SIG-M5 treated with dmso at 0.1 percent for 504 hours (cell line): ENCODE data around the gene CYP11A1.

Experiments used
- DNase-seq: peaks from one replicate; lab custom pipeline; 2025; ENCODE audit not compliant: unreplicated experiment; lab: John Stamatoyannopoulos, UW

The CYP11A1 gene

DNA sequence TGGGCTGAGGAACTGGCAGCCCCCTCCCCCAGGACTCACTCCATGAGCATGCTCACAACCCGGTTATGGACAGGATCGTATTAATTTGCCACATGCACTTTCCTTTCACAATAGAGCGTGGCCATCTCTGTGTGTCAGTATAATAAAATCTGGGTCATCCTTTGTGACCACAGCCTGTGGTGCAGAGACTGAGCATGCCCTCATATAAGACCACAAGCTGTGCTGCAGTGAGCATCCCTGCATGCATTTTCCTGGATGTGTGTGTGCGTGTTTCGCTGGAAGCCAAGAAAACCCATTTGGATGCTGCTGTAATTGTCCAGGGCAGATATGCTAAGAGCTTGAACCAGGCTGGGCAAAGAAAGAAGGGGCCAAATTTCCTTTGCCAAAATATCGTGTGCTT lies 39.7 kb downstream of the CYP11A1 start:
- no peak for DNase-seq

DNA sequence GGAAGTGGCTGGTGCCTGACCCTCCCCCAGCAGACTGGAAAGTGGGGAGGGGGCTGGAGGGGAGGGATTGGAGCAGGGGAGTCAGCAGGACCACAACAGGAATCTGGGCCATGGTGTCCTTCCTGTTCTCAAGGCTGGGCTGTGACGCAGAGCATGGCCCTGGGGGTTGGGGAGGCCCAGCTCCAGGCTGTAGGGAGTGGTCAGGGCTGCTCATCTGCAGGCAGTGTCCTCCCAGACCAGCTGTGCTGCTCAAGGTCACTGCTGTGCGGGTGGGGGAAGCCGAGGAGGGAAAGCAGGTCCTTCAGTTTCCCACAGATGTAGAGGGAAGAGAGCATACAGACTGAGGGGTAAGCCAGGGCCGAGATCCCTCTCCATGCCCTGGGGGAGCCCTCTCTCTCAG lies 40.7 kb downstream of the CYP11A1 start:
- no peak for DNase-seq

DNA sequence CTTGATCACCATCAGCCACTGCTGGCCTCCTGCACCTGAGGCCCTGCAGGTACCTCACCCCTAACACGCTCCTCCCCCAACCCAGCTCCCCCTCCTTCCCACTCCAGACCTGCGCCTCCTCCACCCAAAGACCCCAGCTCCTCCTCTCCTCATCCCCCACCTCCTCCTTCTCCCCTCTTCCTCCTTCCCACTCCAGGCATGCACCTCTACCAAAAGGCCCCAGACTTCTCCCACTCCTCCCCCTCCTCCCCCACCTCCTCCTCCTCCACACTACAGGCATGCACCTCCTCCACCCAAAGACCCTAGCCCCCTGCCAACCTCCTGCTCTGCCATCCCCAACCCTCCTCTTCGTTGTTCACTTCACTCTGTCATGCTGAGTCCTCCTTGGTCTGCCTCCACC lies 42.7 kb downstream of the CYP11A1 start:
- DNase-seq: no peak

DNA sequence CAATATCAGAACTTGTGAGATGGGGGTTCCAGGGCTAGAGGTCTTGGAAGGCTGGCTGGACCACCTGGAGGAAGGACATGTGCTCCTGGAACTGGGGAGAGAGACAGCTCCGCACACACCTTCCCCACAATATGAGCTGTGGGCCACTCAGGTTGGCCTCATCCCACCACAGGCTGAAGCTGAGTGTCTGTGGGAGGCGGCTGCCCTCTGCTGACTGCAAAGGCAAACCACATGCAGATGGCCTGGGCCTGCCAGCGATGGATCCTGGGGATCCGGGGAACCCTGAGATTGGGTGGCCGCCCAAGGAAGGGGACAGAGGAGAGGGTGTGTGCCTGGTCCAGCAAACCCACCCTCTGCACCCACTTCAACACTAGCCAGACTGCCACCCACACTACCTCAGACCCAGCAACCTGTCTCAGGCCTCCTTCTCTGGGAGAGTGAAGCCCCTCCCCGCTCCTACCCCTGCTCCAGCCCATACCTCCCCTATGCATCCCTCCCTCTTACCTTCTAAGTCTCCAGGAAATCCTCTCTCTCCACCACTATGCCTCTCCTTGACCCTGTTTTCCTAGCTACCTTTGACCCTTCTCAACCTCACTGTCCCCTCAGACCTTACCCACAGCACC lies 44.8 kb downstream of the CYP11A1 start:
- DNase-seq: peak; percentile 8

DNA sequence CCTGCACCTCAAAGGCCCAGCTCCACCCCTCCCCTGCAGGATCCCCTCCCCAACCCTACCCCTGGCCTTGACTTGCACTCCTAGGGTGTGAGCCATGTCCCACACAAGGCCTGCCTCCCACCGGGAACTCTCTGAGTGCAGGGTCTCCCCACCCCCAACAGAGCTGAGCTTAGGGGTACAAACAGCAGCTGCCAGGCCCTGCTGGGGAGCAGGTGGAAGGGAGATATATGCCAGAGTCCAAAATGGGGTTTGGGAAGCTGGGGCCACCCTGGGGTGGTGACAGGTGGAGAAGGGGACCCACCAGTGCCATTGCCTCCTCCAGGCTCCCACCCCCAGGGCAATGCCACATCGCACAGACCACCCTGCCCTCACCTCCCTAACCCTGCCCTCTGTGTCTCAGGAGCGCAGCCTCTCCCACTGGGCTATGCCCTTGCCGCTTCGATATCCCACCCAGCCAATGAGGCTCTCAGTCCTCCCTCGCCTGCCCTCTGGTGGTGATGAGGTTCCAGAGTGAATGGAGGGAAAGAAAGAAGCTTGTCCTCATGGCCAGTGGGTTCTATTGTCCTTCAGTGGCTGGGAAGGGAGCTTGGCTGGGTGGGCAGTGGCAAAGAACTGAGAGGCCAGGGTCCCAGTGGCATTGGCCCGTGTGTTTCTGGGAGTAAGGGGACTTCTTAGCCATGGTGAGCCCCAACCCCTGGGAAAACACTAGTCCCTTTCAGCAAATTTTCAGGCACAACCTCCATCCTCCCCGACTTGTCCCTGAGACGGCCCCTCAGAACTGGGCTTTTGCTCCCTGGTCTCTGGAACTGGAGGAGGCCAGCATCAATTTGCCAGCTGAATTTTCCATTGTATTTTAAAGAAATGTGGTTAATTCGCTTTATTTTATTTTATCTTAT lies 46.8 kb downstream of the CYP11A1 start:
- peak; percentile 11 for DNase-seq

DNA sequence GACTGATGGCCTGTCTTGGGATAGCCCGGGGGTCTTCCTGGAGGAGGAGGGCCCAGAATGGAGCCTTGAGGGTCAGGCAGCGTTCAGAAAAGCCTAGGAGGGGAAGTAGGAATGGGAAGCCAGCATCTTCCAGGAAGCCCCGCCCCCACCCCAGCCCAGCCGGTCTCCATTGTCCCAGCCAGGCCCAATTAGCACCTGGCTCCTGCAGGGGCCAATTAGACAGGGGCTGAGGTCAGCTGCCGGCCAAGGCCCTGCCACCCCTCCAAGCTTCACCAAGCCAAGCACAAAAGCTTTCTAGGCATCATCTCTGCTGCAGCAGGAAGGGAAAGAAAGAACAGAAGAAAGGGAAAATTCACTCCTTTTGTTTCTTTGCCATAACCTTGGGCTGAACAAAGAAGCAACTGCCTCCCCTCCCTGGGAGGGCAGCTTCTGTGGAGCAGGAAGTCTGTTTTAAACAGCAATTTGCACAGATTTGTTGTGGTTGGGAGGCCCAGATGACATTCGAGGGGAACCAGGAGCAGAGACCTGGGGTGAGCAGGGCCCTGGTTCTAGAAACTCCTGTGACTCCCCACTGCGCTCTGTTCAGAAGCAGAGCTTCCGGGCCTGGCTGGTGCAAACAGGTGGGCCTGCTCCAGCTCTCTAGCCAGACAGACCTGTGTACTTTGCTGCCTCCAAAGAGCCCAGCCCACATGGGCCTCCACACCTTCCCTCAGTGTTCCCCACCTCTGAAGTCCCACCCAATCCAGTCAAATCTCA lies 47.7 kb downstream of the CYP11A1 start:
- DNase-seq: no peak

DNA sequence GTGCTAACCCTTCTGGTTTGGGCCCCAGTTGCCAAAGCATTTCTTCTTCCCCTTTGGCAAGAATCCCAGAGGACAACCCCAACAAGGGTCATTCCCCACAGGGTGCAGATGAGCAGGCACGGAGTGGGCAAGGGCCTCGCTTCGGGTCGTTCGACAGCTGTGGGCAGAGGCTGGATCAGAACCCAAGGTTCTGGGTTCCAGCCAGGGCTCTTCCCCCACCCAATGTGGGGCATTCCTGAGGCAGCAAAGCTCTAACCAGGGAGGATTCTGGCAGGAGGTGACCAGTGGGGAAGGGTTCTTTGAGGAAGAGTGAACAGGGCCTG lies 48.3 kb downstream of the CYP11A1 start:
- no peak for DNase-seq

DNA sequence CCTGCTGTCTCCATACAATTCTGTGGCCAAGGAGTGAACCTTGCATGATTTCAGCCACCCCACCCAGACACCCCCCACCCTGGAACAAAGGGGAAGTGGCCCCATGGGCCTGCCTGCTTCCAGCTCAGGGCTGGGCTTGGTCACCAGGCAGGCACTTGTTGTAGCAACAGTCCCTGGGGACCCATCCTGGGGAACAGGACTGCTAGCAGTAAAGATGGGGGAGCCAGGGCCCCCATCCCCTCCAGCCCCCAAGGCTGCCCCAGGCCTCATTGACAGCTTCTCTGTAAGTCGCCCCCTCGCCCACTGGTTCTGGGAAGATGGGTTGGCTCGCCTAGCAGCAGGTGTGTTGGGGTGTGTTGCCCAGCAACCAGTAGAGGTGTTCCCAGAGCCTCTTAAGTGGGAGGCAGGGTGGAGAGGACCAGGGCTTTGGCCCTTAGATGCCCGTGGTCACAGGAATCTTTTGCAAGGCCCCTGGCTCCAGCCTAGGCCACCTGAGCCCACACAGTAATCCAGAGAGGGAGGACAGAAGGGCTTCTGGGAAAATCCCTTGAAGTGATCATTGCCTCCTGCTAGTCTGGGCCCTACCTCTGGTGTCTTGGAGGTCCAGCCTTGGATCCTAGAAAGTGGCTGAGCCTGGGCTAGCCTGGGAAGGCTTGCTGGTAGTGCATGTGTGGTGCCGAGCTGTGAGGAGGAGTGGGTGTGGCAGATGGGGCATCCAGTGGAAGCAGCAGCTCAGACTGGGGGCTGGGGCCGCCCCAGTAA lies 48.9 kb downstream of the CYP11A1 start:
- no peak for DNase-seq

DNA sequence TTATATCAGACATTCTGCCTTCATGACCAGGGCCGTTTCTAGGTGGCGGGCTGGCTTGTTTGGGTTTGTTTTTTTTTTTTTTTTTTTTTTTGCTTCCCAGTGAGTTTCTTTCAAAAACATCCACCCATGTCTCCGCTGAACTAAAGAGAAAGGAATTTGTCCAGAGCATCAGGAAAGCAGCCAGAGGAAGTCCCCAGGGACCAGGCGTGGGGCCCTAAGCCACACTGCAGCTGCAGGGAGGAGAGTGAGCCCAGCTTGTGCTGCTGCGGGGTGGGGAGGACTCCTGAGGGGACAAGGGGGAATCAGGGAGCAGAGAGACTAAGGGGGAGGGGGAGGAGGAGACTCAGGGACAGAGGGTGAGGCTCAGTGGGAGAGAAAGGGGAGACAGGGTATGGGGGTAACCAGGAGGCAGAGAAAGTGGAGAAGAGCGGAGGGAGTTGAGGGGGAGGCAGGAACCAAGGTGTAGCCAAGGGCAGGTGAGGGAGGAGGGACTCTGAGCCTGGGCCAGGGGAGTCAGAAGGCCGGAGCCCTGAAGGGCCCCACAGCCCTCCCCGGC lies 49.5 kb downstream of the CYP11A1 start:
- no peak for DNase-seq

DNA sequence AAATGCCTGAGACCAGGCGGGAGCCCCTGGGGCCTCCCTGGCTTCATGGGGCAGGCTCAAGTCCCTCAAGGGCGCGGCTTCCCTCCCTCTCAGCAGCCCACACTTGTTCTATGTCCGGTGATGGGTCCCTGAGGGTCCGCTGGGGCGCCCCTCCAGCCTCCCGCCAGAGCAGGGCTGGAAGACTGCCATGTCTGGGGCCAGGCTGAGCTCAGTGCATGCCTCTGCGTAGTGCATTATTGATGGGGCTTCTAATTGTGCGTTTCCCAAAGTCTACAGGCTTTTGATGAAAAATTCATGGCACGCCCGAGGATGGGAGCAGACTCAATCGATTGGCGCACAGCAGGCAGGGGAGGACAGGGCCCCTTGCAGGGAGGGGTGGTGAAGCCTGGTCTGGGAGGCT lies 51.3 kb downstream of the CYP11A1 start:
- DNase-seq: no peak

DNA sequence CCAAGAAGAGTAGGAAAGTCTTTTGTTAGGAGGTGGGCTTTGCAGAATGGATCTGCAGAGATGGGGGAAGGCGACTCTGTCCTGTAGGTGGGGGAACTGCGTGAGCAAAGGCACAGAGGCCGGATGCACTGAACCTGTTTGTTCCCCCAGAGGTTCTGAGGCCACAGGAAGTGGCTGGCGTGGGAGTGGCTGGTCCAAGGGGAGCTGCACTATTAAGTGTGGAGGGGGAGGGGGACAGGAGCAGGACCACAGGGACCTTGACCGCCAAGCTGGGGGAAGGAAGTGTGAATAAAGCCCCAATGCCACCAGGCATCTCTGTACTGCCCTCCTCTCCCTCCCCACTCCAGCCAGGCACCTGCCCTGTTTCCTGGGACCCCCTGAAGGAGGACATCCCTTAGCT lies 51.8 kb downstream of the CYP11A1 start:
- DNase-seq: no peak

DNA sequence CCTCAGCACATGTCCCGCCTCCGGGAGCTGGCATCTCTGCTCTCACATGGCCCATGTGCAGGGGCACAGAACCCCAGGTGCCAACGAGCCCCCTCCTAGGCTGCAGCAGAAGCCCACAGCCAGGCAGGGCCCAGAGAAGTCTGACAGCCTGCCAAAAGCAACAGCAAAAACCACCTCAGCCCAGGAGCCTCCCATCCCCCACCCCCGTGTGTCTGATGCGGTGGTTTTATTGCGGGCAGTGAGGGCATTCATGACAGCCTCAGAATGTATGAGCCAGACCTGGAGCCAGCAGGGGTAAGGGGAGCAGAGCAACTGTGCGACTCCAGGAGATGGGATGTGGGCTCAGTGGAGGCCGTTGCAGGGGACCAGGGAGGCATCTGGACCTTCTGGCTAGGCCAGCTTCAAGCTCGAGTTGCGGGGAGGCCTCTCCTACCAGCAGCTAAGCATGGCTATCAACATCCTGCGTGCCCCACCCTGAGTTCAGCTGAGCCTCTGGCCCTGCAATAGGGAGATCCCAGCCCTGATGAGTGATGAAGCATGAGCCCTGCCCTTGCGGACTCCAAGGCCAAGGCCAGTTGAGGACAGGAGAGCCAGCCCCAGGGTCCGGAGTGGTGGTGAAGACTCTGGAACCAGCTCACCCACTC lies 52.5 kb downstream of the CYP11A1 start:
- DNase-seq: no peak

DNA sequence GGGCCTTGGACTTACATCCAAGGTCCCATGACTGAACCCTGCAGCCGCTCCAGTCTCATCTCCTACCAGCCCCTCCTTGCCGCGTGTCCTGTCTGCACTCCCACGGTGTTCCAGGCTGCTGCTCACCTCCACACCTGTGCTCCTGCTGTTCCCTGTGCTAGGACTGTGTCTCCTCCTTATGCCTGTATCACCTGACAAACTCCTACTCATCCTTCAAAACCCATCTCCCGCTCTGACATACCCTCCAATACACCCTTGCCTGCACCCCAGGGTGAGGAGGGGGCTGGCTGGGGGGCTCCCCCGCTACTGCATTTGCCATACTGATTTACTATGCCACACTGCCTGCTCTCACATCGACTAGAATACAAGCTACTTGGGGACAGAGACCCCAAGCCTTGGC lies 53.6 kb downstream of the CYP11A1 start:
- no peak for DNase-seq

DNA sequence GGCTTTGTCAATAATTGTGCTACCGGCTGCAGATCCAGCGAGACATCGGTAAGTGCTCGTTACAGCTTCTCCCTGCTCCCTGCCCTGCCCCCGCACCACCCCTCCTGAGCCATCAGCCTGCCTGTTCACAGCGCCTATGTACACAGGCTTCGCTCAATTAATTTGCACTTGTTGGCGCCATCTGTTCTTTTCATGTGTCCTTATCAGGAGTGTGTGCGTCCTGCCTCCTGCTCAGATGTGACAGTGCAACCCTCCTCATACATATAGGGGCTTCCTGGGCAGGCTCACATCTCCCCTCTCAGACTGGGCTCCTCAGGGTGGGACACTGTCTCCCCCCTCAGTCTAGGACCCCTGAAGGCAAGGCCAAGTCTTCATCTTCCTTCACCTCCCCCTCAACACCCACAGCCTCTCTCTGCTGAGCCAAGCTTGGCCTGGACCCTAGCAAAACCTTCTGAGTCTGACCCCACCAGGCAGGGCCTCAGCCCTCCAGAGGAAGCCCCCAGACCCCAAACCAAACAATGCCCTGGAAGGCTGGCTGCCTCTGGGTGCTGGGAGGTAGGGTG lies 54.9 kb downstream of the CYP11A1 start:
- no peak for DNase-seq

DNA sequence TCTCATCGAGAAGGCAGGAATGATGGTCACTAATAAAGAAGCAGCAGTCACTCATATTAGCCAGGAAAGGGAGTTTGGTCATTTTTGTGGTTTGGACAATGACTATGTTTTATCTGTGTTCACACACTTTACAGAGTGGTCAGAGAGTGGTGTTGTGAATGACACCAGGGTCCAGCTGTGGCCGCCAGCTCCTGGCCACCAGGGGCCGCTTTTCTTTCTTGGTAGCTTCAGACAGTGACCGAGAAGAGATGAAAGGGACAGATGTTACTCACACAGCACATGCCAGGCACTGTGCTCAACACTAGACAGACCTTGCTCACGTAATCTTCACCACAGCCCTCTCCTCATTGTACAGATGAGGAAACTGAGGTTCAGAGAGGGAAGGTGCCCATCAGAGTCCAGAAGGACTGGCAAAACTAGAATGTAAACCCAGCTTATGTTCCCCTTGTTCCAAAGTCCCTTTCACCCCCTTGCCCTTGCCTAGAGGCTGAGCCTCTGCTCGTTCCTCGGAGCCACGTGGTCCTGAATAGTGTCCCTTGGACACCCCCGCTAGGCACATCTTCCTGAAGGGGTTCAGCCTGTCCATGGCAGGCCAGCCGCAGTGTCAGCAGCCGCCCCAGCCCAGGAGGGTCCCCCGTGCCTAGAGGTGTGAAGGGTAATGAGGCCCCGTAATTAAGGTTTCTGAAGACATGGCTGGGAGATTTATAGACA lies 55.6 kb downstream of the CYP11A1 start:
- DNase-seq: no peak

DNA sequence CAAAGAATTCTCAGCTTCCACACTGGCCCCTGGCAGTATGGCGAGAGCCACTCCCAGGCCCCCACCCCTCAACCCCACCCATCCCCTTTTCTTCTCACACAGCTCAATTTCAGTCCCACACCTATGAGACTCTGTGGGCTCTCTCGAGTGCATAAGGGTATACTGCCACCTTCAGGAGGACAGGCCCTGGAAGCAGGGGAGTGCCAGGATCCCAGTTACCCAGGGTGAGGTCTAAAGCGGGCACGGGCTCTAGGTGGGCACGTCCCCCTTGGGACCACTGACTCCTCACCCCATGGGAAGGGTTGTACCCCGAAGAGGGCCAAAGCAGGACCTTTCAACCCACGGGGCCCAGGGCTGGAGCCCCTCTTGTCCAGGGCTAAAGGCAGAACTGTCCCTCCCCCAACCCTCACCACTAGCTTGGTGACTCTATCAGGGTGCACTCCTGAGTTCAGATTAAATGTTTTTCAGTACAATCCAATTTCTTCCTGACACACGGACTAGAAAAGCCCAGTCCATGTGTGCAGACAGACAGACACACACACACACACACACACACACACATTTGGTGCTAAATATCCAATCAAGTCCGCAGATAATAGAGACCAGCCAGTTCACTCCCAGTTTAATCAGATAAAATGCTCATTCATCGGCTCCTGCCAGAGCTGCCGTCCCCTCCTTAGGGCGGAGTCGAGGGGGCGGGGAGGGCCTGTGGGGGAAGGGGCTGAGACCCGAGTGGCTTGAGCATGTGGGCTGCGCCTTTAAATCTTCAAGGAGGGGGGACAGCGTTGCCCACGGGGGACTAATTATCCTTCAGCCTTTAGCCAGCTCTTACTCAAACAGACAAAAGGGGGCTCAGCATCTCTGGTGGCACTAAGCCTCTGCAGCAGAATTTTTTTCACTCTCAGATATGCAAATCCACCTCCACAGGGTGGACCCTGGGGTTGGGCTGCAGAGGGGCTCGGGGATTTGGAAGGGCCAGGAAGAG lies 59.3 kb downstream of the CYP11A1 start:
- DNase-seq: peak; percentile 62

DNA sequence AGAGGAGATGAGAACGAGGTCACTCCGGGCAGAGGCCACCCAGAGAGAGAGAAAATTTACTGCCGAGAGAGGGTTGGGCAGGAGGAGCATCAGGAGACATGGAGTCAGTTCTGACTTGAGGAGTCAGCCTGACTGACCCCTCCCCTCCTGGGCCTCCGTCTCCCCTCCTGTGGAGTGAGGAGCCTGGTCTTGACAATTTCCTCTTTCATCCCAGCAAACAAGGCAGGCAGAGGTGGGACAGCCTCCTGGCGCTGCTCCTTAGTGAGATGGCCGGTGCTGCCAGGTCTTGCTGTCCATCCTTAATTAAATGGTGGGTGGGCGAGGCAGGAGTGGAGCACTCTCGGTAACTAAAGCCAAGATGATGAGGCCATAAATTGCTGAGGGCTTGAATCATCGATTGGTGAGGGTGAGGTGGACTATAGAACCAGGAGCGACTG lies 60.6 kb downstream of the CYP11A1 start:
- DNase-seq: no peak

DNA sequence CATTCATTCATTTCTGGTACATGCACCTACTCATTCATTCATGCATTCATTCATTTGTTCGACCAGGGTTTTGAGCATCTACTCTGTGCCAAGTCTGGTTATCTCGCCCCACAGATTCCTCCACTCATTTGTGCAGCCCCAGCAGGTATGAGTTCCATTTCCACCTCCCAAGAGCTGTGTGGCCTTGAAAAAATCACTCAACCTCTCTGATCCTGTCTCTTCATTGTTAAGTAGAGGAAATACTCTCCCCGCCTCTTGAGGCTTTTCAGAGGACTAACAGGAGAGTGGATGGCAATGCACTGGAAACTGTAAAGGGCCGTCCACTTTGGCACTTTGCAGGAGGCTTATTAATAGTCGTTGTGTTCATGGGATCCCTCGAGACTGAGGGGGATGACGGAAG lies 61.8 kb downstream of the CYP11A1 start:
- DNase-seq: no peak
